Endothelial cell of hepatic sinusoid (primary cell): ENCODE data around the gene NCCRP1.

Experiments used
- in situ Hi-C: cut with HindIII; loops from 2 replicates; pipeline ENCODE4 v1.10.0; 2017; ENCODE audit warnings: low sequenced_read_pairs

Gene NCCRP1

DNA sequence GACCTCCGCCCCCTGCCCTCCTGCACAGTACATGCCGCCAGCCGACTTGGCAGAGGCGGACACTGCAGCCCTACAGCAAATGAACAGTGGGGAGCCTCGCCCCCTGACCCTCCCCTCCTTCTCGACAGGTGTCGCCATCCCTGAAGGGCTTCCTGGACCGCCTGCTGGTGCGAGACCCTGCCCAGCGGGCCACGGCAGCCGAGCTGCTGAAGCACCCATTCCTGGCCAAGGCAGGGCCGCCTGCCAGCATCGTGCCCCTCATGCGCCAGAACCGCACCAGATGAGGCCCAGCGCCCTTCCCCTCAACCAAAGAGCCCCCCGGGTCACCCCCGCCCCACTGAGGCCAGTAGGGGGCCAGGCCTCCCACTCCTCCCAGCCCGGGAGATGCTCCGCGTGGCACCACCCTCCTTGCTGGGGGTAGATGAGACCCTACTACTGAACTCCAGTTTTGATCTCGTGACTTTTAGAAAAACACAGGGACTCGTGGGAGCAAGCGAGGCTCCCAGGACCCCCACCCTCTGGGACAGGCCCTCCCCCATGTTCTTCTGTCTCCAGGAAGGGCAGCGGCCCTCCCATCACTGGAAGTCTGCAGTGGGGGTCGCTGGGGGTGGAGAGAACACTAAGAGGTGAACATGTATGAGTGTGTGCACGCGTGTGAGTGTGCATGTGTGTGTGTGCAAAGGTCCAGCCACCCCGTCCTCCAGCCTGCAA is 18.3 kb upstream of the NCCRP1 start:
- in situ Hi-C loops = no loop called here

DNA sequence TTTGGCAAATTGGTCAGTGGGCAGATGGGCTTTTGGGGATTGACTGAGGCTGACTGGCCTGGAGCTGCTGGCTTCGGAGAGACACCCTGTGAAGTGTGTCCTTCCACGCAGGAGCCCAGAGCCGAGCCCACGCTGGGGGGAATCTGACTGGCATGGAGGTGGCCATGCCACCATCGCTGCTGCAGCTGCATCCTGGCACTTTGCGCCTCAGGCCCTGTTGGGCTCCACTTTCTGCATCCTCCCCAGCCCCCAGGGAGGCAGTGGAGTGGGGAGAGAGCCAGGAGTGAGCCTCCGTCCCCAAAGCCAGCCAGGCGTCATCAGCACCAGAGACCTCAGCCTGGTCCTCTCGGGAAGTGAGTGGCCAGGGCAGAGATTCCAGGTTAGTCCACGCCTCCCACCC is 17.0 kb upstream of the NCCRP1 start:
- in situ Hi-C loops = no loop called here

DNA sequence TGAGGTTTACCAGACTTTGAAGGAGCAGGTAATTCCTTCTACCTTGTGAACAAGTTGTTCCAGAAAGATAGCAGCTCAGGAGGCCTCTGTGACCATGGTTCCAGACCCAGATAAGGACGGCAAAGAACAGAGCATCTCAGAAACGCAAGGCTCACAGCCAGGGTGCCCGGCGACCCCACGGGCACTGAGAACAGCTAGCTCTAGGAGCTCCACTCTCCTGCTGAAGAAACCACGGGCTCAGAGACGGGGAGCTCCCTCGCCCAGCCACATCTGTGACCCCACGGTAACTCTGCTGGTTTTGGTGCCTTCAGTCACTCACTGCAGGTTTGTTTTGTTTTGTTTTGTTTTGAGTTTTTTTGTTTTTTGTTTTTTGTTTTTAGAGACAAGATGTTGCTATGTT is 16.0 kb upstream of the NCCRP1 start:
- in situ Hi-C loops = no loop called here

DNA sequence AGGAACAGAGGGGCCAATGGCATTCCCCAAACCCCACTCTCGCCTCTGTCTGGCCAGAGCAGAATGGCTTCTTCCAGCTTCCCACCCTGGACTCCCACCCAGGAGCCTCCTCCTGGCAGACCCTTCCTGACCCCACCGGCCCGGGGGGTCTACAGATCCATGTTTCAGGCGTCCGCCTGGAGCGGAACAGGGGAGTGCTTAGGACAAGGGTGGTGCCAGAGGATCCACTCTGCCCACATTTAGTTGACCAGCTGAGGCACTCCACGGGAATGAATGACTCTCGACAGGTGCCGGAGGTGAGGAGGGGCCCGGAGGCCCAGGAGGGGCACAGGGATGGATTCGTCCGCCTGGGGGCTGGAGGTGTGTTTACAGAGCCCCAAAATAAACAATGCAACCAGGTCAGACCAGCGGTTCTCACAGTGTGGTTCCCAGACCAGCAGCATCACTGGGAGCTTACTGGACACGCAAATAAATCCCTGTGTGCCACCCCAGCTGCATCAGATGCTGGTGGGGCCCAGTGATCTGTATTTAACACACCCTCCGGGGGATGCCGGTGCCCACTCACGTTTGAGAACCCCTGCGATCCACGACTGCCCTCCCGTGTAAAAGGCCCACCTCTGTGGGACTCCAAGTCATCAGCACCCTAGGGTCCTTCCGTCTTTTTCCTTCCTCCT is 15.1 kb upstream of the NCCRP1 start:
- in situ Hi-C loops = no loop called here

DNA sequence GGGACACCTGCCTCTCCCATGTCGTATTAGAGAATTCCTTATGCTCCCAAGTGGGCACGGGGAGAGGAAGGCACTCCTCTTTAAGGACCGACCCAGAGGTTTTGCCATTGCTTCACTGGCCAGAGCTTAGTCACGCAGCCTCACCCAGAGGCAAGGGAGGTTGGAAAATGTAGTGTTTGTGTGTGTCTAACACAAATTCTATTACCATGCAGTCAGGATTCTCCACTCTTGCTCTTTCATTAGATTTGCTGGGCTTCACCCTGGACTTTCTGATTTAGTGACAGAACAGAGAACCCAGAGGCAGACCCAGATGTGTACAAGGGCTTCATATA is 14.6 kb upstream of the NCCRP1 start:
- in situ Hi-C loops = no loop called here

DNA sequence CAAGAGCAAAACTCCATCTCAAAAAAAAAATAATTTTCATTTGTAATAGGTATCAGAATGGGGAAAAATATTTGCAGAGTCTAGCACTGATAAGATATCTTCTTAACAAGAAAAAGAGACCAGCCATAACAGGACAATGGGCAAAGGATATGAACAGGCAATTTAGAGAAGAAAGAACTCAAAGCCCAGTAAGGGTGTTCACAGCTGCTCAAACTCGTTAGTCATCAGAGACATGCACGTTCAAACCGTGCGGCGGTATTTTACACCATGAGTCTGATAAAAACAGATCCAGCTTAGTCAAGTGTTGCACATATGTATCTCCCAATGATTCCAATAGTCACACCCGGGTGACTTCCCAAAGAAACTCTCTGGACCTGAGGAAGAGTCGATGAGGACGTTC is 13.7 kb upstream of the NCCRP1 start:
- in situ Hi-C loops = no loop called here

DNA sequence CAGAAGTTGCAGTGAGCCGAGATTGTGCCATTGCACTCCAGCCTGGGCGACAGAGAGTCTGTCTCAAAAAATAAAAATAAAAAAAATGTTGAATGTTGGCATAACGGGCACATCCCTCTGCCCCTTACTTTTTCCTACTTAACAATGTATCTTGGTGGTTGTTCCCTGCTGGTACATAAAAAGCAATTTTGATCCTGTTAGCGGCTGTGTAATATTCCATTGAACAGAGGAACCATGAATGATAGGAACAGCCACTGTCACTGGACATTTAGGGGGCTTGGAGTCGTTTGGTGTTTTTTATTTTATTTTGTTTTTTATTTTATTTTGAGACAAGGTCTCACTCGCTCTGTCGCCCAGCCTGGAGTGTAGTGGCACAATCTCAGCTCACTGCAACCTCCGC is 10.4 kb upstream of the NCCRP1 start:
- in situ Hi-C loops = no loop called here

DNA sequence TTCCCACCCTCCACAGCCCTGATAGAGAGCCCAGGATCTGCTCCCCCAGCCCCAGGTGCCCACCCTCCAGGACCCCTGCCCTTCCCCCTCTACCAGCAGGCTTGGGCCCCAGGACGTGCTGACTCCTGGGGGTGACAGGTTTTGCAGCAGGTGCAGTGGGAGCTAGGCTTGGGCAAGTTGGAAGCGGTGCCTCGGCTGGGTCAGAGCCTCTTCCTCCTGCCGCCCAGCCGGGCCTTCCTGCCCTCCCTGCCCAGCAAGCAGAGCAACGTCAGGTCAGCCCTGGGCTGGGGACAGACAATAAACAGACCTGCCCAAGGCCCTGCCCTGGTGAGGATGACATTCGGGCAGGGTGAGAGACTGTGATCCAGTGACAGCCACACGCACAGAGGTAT is 9.2 kb upstream of the NCCRP1 start:
- in situ Hi-C loops = no loop called here

DNA sequence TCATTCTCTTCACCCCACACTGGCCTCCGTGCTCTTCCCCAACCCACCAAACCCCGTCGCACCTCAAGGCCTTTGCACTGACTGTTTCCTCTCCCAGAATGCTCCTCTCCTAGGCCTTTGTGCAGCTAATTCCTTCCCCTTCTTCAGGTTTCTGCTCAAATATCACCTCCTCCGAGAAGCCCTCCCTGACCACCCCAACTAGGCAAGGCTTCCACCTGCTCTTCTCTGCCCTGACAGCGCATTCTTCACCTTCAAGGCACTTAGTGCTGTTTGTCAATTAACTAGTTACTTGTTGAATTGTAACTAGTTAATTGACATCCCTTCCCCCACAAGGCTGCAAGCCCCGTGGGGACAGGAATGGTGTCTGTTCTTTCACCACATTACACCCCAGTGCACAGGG is 7.8 kb upstream of the NCCRP1 start:
- in situ Hi-C loops = no loop called here

DNA sequence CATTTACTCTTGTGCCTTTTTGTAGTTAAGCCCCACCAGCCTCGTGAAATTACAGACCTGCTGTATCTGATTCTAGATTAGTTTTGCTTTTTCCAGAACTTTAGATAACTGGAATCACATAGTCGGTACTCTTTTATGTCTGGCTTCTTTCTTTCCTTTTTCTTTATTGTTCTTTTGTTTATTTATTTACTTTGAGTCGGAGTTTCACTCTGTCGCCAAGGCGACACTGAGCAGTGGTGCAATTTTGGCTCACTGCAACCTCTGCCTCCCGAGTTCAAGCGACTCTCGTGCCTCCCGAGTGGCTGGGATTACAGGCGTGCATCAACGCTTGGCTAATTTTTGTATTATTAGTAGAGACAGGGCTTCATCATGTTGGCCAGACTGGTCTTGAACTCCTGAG is 6.0 kb upstream of the NCCRP1 start:
- in situ Hi-C loops = no loop called here

DNA sequence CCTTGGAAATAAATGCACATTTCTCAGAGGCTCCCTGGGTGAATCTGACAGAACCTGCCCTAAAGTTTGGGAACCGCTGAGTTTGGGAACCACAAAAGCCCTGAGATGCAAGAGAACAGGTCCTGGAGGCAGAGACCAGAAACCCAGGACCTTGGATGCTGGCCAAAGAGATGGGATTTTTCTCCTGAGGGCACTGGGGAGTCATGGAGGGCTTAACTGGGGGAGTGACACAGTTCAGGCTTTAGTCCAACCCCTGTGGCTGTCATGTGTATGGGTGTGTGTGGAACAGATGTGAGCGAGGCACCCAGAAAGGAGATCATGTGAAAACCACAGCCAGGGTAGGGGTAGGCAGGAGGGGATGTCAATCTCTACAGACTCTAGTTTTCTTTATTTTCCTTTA is 3.9 kb upstream of the NCCRP1 start:
- in situ Hi-C loops = no loop called here

DNA sequence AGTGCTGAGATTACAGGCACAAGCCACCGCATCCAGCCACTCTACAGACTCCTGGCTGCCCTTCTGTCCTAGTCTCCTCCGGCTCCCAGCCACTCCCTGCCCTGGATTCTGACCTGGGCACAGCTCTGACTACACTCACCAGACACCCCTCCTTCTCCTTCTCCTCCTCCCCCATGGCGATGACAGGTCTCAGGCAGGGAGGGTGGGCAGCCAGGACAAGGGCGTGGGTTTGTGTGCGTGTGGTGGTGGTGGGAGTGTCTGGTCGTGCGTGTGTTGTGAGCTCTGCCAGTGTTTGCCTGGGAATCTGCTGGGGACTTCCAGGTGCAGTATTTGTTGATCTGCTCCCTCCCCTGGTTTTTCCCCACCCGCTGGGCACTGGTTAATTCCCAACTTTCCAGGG is 3.0 kb upstream of the NCCRP1 start:
- in situ Hi-C loops = no loop called here

DNA sequence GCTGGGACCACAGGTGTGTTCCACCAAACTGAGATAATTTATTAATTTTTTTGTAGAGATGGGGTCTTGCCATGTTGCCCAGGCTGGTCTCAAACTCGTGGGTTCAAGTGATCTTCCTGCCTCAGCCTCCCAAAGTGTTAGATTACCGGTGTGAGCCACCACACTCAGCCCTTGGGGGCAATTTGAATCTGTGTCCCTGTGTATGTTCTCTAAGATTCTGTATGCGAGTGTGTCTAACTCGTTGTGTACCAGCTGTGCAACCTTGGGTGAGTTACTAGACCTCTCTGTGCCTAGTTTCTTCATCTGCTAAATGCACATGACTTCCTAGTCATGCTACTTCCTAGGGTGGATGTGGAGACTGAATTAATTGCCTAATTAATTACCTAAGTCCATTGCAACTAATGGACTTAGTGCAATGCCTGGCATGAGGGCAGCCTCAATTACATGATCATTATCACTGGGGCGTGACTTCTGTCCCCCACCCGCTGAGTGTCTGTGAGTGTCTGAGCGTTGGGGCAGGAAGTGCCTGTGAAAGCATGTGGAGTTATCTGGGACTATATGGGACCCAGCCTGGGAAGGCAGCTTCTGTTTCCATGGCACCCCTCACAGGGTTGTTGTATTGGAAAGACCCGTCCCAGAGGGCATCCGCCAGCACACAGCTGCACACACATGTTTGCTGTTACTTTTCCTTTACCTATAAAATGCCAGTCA is 1.8 kb upstream of the NCCRP1 start:
- in situ Hi-C loops = no loop called here

DNA sequence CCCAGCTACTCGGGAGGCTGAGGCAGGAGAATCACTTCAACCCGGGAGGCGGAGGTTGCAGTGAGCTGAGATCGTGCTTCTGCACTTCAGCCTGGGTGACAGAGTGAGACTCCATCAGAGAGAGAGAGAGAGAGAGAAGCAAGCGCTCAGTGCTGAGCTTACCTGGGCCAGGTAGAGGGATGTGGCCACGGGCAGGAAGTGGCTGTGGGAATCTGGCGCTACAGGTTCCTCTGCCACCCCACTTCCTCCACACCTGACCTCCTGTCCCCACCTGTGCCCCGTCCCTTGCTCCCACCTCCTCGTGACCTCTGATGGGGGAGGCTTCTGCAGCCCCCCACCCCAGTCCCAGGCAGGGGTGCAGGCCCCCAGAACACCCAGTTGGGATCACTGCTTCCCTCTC is 1.0 kb upstream of the NCCRP1 start:
- in situ Hi-C loops = no loop called here

DNA sequence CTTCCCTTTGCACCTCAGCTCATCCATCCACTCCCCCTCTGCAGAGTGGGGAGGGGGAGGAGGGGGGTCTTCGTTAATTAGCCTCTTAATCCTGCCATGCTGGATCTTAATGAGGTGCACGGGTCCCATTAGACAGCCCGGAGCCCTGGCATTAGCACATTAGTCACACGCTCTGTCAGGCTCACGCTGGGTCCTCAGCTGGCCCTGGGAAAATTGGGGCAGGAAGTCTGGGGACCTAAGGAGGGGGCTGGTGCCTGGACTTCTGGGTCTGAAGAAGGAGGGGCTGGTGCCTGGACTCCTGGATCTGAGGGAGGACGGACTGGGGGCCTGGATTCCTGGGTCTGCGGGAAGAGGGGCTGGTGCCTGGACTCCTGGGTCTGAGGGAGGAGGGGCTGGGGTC is 444 bp upstream of the NCCRP1 start:
- in situ Hi-C loops = no loop called here

DNA sequence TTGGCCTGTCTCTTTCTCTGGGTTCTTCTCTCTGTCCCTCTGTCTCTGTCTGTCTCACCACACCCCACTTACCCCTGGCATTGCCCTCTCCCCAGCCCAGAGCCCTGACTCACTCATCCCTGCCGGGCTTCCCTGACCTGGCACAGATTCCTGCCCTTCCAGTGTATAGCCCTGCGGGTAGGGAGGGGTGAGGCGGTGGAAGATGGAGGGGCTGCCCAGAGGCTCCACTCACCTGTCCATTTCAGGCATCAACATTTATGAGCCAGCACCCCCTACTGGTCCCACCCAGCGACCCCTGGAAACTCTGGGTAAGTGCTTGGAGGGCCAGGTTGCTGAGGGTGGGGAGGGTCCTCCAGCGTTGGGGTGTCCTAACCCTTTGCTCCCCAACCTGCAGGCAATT is 1.0 kb downstream of the NCCRP1 start:
- in situ Hi-C loops = no loop called here

DNA sequence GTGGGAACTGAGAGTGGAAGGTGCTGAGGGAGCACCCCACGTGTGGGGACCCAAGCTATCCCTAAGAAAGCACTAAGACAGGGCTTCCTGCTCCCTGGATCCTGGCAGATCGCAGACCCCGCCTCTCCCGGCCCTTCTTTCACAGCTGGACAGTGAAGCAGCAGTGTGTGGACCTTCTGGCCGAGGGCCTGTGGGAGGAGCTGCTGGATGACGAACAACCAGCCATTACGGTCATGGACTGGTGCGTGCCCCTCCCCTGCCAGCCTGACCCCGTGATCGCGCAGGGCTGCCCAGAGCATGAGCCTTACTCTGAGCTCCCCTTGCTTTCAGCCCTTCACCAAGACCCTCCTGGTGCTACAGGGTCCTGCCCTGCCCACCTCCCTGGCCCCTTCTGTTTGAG is 2.3 kb downstream of the NCCRP1 start:
- in situ Hi-C loops = no loop called here

DNA sequence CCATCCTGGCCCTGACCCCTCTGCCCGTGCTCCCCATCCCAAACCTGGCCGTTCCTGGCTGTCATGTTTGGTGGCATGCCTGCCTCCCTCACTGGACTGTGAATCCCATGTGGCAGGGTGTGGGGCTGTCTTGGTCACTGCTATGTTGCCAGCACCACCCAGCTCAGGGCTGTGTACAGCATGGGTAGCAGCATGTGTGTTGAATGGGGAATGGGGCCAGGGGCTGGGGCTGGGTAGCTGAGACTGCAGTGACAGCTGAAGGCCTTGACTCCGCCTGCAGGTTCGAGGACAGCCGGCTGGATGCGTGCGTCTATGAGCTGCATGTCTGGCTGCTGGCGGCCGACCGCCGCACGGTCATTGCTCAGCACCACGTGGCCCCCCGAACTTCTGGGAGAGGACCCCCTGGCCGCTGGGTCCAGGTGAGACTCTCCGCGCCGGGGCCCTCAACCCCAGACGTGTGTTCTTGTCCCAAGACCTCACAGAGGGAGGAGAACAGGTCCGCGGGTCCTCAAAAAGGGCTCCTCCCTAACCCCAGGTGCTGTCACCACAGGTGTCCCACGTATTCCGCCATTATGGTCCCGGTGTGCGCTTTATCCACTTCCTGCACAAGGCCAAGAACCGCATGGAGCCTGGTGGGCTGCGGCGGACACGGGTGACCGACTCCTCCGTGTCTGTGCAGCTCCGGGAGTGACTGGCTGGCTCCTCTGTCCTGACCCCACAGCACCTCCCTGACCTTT is 3.5 kb downstream of the NCCRP1 start:
- in situ Hi-C loops = no loop called here

DNA sequence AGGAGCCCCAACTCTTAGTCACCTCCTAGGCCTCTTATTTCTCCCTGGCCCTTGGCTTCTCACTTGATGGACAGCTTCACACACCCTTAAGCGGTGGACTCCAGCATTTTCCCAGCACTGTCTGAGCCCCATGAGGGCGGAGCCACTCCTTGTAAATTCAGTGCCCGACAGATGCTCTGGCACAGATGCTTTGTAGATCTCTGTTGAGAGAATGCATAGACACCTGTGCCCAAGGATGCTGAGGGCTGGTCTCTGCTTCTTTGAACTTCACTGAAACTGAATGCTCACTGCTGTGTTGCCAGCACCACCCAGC is 4.0 kb downstream of the NCCRP1 start:
- in situ Hi-C loops = no loop called here

DNA sequence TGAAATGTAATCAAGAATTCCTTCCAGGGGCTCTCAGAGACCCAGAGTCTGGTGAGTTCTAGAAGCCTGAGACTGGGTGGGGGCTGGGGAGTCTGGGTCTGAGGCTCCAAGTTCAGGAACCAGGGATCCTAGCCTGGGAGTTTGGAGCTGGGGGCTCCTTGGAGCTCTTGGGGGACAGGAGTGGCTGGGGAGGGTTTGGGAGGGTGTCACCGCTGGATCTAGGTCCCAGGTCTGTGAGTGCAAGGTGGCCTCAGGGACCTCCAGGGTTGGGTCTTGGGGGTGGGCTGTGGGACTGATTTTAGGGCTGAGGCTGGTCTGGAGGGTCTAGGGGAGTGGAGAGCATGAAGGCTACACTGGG is 6.2 kb downstream of the NCCRP1 start:
- in situ Hi-C loops = no loop called here

DNA sequence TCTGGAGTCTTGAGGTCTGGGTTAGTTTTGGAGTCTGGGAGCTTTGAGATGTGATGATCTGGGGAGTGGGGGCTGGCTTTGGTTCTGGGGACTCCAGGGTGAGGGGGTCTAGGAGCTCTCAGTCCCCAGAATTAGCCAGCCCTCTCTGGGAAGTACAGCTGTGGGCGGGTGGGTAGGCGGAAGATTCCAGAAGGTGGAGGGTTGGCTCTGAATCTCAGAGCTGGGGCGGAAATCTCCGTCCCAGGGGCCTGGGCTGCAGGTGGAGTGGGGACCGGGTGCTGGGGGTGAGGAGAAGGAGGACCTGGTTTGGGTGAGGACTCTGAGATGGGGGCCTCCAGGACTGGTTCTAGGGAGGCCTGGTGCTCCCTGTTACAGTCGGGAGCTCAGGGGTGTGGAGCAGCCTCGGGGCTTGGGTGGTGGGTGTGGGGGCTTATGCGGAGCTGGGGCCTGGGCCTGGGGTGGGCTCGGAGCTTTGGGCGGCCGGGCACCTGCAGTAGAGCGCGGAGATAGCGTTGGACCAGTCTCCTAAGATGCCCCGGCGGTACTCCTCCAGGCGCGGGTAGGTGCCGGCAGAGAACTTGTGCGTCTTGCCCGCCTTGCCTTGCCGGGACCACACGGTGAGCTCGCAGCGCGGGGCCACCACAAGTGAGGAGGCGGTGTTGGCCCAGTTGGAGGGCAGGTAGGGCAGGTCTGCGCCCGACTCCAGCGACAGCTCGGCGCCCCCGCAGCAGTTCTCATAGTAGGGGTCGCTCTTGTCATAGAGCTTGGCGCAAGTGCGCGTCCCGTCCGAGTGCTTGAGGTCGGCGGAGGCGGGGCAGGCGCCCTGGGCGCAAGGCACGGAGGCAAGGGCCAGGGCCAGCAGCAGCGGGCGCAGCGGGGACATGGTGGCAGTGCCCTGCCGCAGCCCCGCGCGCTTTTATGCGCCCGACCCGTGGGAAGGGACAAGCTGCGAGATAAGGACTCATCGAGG is 6.9 kb downstream of the NCCRP1 start, which contains the start of gene SYCN:
SYCN (minus strand) TSS at position 892 of the 970 bp plus-strand sequence; CDS start at position 883, 9 bp downstream.
- in situ Hi-C loops = no loop called here
